H9 (cell line): ENCODE results near the gene TAS2R3. TPM values are rescaled to one million over a fixed set of nuclear protein-coding genes. Genes with fewer than 3 reads are reported as not detected.

Source experiments
- DNase-seq: peaks from one replicate; pipeline ENCODE4 v3.0.0-alpha.2; 2017
- H2AFZ ChIP-seq: one replicate; pipeline ENCODE4 v1.6.1; 2013; ENCODE audit warnings: mild to moderate bottlenecking, low read length, control low read depth, moderate library complexity
- H2AK5ac ChIP-seq: 2 replicates; pipeline ENCODE4 v1.6.1; 2013; ENCODE audit warnings: low read length, control low read depth, mixed read lengths; ENCODE audit not compliant: insufficient read length
- H2BK120ac ChIP-seq: one replicate; pipeline ENCODE4 v1.6.1; 2013; ENCODE audit warnings: low read depth, mild to moderate bottlenecking, low read length, control low read depth, inconsistent platforms; ENCODE audit not compliant: poor library complexity, severe bottlenecking
- H2BK12ac ChIP-seq: 2 replicates; pipeline ENCODE4 v1.6.1; 2013; ENCODE audit warnings: low read length, control low read depth, mixed read lengths, low read depth; ENCODE audit not compliant: insufficient read length
- H2BK15ac ChIP-seq: 2 replicates; pipeline ENCODE4 v1.6.1; 2013; ENCODE audit warnings: low read depth, low read length, control low read depth
- H2BK20ac ChIP-seq: one replicate; pipeline ENCODE4 v1.6.1; 2013; ENCODE audit warnings: low read depth, mild to moderate bottlenecking, low read length, control low read depth, inconsistent platforms; ENCODE audit not compliant: poor library complexity, severe bottlenecking
- H2BK5ac ChIP-seq: 2 replicates; pipeline ENCODE4 v1.6.1; 2013; ENCODE audit warnings: low read length, control low read depth, mixed read lengths; ENCODE audit not compliant: insufficient read length
- H3K14ac ChIP-seq: 2 replicates; pipeline ENCODE4 v1.6.1; 2013; ENCODE audit warnings: low read length, control low read depth; ENCODE audit not compliant: insufficient read depth
- H3K18ac ChIP-seq: 2 replicates; pipeline ENCODE4 v1.6.1; 2013; ENCODE audit warnings: low read depth, mild to moderate bottlenecking, mixed read lengths, low read length, control low read depth; ENCODE audit not compliant: insufficient read length
- H3K23ac ChIP-seq: 2 replicates; pipeline ENCODE4 v1.6.1; 2013; ENCODE audit warnings: low read length, control low read depth, mixed read lengths, low read depth; ENCODE audit not compliant: insufficient read length
- H3K23me2 ChIP-seq: 2 replicates; pipeline ENCODE4 v1.6.1; 2013; ENCODE audit warnings: low read depth, mild to moderate bottlenecking, mixed read lengths, low read length, control low read depth; ENCODE audit not compliant: insufficient read length, poor library complexity, severe bottlenecking
- H3K27ac ChIP-seq: 2 replicates; pipeline ENCODE4 v1.5.1; 2013; ENCODE audit warnings: low read length, control low read depth, mixed read lengths, low read depth; ENCODE audit not compliant: insufficient read length
- H3K27me3 ChIP-seq: 2 replicates; pipeline ENCODE4 v1.6.1; 2013; ENCODE audit warnings: low read length, control low read depth, inconsistent platforms; ENCODE audit not compliant: insufficient read depth
- H3K4ac ChIP-seq: 2 replicates; pipeline ENCODE4 v1.6.1; 2013; ENCODE audit warnings: low read depth, mild to moderate bottlenecking, control low read depth, inconsistent platforms, low read length, moderate library complexity
- H3K4me1 ChIP-seq: 2 replicates; pipeline ENCODE4 v1.6.1; 2013; ENCODE audit warnings: low read length, control low read depth, inconsistent platforms; ENCODE audit not compliant: insufficient read depth
- H3K4me2 ChIP-seq: 2 replicates; pipeline ENCODE4 v1.6.1; 2013; ENCODE audit warnings: low read length, control low read depth, mixed read lengths; ENCODE audit not compliant: insufficient read length, insufficient read depth
- H3K56ac ChIP-seq: 2 replicates; pipeline ENCODE4 v1.6.1; 2013; ENCODE audit warnings: low read depth, mild to moderate bottlenecking, mixed read lengths, low read length, control low read depth; ENCODE audit not compliant: insufficient read length
- H3K79me1 ChIP-seq: 2 replicates; pipeline ENCODE4 v1.6.1; 2013; ENCODE audit warnings: low read depth, mild to moderate bottlenecking, moderate library complexity, low read length, control low read depth, inconsistent platforms; ENCODE audit not compliant: insufficient read depth, poor library complexity, severe bottlenecking
- H3K79me2 ChIP-seq: 2 replicates; pipeline ENCODE4 v1.6.1; 2013; ENCODE audit warnings: low read length, control low read depth, inconsistent platforms; ENCODE audit not compliant: insufficient read depth
- H3K9ac ChIP-seq: 2 replicates; pipeline ENCODE4 v1.6.1; 2013; ENCODE audit warnings: low read length, control low read depth, mixed read lengths; ENCODE audit not compliant: insufficient read length; ENCODE audit errors: extremely low read depth
- H3K9me3 ChIP-seq: one replicate; pipeline ENCODE4 v1.6.1; 2013; ENCODE audit warnings: low read depth, low read length, inconsistent platforms; ENCODE audit not compliant: control insufficient read depth
- H3T11ph ChIP-seq: one replicate; pipeline ENCODE4 v1.6.1; 2013; ENCODE audit warnings: mild to moderate bottlenecking, low read length, control low read depth, inconsistent platforms
- H4K20me1 ChIP-seq: one replicate; pipeline ENCODE4 v1.6.1; 2013; ENCODE audit not compliant: control insufficient read depth, insufficient read length, insufficient read depth
- H4K5ac ChIP-seq: 2 replicates; pipeline ENCODE4 v1.6.1; 2013; ENCODE audit warnings: low read depth, mild to moderate bottlenecking, mixed read lengths, low read length, control low read depth; ENCODE audit not compliant: insufficient read length
- H4K8ac ChIP-seq: replicated peaks from 2 replicates; pipeline ENCODE4 v1.6.1; 2013; ENCODE audit warnings: low read length, control low read depth, mixed read lengths, low read depth; ENCODE audit not compliant: insufficient read length
- H4K91ac ChIP-seq: 2 replicates; pipeline ENCODE4 v1.6.1; 2013; ENCODE audit warnings: low read depth, mild to moderate bottlenecking, moderate library complexity, mixed read lengths, low read length, control low read depth; ENCODE audit not compliant: insufficient read length
- H3K27ac Mint-ChIP-seq, 3 experiments: 2 replicates in 2 of 3; 3 replicates in 1 of 3; pipeline ENCODE4 v1.8.0; 2020 to 2021; ENCODE audit warnings: mixed read lengths in 3 of 3, mild to moderate bottlenecking in 1 of 3, moderate library complexity in 1 of 3
- H3K27me3 Mint-ChIP-seq: 2 replicates; pipeline ENCODE4 v1.8.0; 2021; ENCODE audit warnings: low read depth, mild to moderate bottlenecking, moderate library complexity, mixed read lengths
- H3K36me3 Mint-ChIP-seq, 3 experiments: 2 replicates in 2 of 3; 3 replicates in 1 of 3; pipeline ENCODE4 v1.8.0; 2020 to 2021; ENCODE audit warnings: low read depth in 3 of 3, mixed read lengths in 3 of 3; ENCODE audit not compliant: insufficient read depth in 1 of 3
- H3K4me1 Mint-ChIP-seq, 2 experiments: 2 replicates each; pipeline ENCODE4 v1.8.0; 2020; ENCODE audit warnings: mixed read lengths in 2 of 2
- H3K4me3 Mint-ChIP-seq, 2 experiments: 2 replicates in 1 of 2; 3 replicates in 1 of 2; pipeline ENCODE4 v1.8.0; 2020 to 2021; ENCODE audit warnings: mild to moderate bottlenecking in 2 of 2, mixed read lengths in 2 of 2, moderate library complexity in 1 of 2
- H3K9me3 Mint-ChIP-seq, 2 experiments: 2 replicates in 1 of 2; 3 replicates in 1 of 2; pipeline ENCODE4 v1.8.0; 2020; ENCODE audit warnings: mild to moderate bottlenecking in 2 of 2, mixed read lengths in 2 of 2, moderate library complexity in 1 of 2
- WGBS: extraction: QIAGEN DNeasy Blood & Tissue Kit; methylation state at CpG from one replicate; pipeline ENCODE4 v1.1.7; 2013; ENCODE audit warnings: missing lambda C conversion rate, low lambda C conversion rate, mixed read lengths; ENCODE audit not compliant: insufficient read length; ENCODE audit errors: extremely low coverage; 5-methylcytosine and 5-hydroxymethylcytosine counted together
- total RNA-seq: library from RNA; stranded (reverse); gene quantifications from 2 replicates; pipeline ENCODE4 v1.2.1, GENCODE V29; 2021
- TF ChIP-seq, protein P1 (sequence below): fragments of 200-600 bp; sonication (generic); conservative IDR thresholded peaks from 3 replicates; pipeline ENCODE4 v1.8.0; 2021; ENCODE audit warnings: antibody characterized with exemption, mild to moderate bottlenecking

The TAS2R3 gene
- total RNA-seq, 1 experiment from 2014 or later, result 1.2 TPM

DNA sequence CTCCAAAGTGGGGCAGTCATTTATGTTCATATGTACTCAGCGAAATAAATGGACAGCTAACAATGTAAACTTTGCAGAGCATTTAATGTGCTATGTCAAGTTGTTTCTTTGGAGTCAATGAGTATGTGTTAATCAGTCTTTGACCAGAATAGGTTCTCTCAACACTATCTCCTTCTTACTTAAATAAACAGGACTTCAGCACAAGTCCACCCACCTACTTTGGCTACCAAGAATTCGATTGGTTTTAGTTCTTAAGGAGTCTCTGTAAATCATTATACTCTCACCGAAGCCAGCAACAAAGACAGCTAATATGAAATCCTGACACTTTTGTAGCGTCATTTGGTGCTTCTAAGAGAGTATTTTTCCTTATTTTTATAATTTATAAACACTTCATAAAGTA, 48.9 kb upstream of the TAS2R3 start:
- TF ChIP-seq, protein P1, sequence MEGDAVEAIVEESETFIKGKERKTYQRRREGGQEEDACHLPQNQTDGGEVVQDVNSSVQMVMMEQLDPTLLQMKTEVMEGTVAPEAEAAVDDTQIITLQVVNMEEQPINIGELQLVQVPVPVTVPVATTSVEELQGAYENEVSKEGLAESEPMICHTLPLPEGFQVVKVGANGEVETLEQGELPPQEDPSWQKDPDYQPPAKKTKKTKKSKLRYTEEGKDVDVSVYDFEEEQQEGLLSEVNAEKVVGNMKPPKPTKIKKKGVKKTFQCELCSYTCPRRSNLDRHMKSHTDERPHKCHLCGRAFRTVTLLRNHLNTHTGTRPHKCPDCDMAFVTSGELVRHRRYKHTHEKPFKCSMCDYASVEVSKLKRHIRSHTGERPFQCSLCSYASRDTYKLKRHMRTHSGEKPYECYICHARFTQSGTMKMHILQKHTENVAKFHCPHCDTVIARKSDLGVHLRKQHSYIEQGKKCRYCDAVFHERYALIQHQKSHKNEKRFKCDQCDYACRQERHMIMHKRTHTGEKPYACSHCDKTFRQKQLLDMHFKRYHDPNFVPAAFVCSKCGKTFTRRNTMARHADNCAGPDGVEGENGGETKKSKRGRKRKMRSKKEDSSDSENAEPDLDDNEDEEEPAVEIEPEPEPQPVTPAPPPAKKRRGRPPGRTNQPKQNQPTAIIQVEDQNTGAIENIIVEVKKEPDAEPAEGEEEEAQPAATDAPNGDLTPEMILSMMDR, result no peak
- no peak overlapping the region for H3K4me2 ChIP-seq
- H2BK120ac ChIP-seq, result no peak overlapping the region
- peaks cover 2% of the 10 kb centered on the region; the same call in 1 of the 2 replicates for H3K27me3 Mint-ChIP-seq
- H2BK15ac ChIP-seq, result no peak overlapping the region
- peaks cover 2% of the 10 kb centered on the region for H4K20me1 ChIP-seq
- H3K4me1 ChIP-seq, result peaks cover 5% of the 10 kb centered on the region; the same call in 1 of the 2 replicates
- H3K9me3 Mint-ChIP-seq, result no peaks in the 10 kb centered on the region
- no peak overlapping the region for H2AK5ac ChIP-seq
- no peak overlapping the region for H3K4ac ChIP-seq
- H3K4me1 Mint-ChIP-seq, result peaks cover 23 to 35% of the 10 kb centered on the region in 2 experiments
- H4K8ac ChIP-seq, result no peak overlapping the region
- no peak for DNase-seq
- H3K9ac ChIP-seq, result no peak overlapping the region
- no peak overlapping the region for H2AFZ ChIP-seq
- H3K23ac ChIP-seq, result no peak overlapping the region
- H3K4me3 Mint-ChIP-seq, result no peak overlapping the region
- H3K27ac ChIP-seq, result no peak overlapping the region
- no peak overlapping the region for H4K91ac ChIP-seq
- no peaks in the 10 kb centered on the region for H3K23me2 ChIP-seq
- no peaks in the 10 kb centered on the region for H3K36me3 Mint-ChIP-seq
- H3T11ph ChIP-seq, result no peak overlapping the region
- no peak overlapping the region for H2BK20ac ChIP-seq
- H2BK12ac ChIP-seq, result no peak overlapping the region
- no peak overlapping the region for H3K14ac ChIP-seq
- H3K18ac ChIP-seq, result no peak overlapping the region
- H3K27ac Mint-ChIP-seq, result no peak overlapping the region
- H3K79me2 ChIP-seq, result no peaks in the 10 kb centered on the region
- no peak overlapping the region for H4K5ac ChIP-seq
- no peaks in the 10 kb centered on the region for H3K9me3 ChIP-seq
- no CpG with 5 or more reads among the region's 4 CpGs for WGBS
- H3K79me1 ChIP-seq, result no peaks in the 10 kb centered on the region
- H3K56ac ChIP-seq, result no peak overlapping the region
- H2BK5ac ChIP-seq, result no peak overlapping the region
- H3K27me3 ChIP-seq, result no peaks in the 10 kb centered on the region
